Testis (tissue), 2 donors: ENCODE measurements around the gene PLA2R1.

Experiments
- CTCF ChIP-seq, 3 experiments: fragments of 450-650 bp in 2 of 3; fragments of 200-600 bp in 1 of 3; sonication (generic) in 1 of 3; IDR thresholded peaks; one replicate each; pipeline ENCODE4 v1.5.1; 2016 to 2019; ENCODE audit warnings: antibody characterized with exemption in 3 of 3, mild to moderate bottlenecking in 2 of 3, moderate library complexity in 1 of 3
- POLR2A ChIP-seq: fragments of 450-650 bp; IDR thresholded peaks from one replicate; pipeline ENCODE4 v1.6.1; 2017; ENCODE audit warnings: antibody characterized with exemption, mild to moderate bottlenecking, moderate library complexity

GRCh38 chr2:160033732-160034392 lies 28.6 kb downstream of the PLA2R1 start:
- TF ChIP-seq CTCF (IDR thresholded peaks at IDR 0.05), result no peak
- TF ChIP-seq POLR2A, result no peak
